ENCODE data around the gene COX17.

DNA sequence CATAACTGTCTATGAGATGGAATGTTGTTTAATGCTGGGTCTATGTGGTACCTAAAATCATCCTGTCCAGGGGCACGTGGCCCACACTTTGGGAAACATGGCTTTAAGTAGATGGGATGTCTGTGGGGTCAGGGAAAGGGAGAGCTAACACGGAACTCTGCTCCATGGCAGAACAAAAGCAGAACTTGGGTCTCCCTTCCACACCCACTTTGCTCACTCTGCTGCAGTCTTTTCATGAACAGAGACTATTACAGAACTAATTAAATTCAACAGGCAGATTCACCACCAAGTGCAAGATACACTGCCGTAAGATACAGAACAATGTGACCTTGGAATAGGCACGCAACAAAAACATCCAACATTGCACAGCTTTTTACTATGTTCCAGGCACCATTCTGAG is 45.0 kb downstream of the COX17 start:
- TF ChIP-seq, protein P1, sequence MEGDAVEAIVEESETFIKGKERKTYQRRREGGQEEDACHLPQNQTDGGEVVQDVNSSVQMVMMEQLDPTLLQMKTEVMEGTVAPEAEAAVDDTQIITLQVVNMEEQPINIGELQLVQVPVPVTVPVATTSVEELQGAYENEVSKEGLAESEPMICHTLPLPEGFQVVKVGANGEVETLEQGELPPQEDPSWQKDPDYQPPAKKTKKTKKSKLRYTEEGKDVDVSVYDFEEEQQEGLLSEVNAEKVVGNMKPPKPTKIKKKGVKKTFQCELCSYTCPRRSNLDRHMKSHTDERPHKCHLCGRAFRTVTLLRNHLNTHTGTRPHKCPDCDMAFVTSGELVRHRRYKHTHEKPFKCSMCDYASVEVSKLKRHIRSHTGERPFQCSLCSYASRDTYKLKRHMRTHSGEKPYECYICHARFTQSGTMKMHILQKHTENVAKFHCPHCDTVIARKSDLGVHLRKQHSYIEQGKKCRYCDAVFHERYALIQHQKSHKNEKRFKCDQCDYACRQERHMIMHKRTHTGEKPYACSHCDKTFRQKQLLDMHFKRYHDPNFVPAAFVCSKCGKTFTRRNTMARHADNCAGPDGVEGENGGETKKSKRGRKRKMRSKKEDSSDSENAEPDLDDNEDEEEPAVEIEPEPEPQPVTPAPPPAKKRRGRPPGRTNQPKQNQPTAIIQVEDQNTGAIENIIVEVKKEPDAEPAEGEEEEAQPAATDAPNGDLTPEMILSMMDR (IDR thresholded peaks at IDR 0.05): no peak
- no peak for TF ChIP-seq POLR2A (IDR thresholded peaks at IDR 0.05)
